ENCODE results near the gene KNTC1.

DNA sequence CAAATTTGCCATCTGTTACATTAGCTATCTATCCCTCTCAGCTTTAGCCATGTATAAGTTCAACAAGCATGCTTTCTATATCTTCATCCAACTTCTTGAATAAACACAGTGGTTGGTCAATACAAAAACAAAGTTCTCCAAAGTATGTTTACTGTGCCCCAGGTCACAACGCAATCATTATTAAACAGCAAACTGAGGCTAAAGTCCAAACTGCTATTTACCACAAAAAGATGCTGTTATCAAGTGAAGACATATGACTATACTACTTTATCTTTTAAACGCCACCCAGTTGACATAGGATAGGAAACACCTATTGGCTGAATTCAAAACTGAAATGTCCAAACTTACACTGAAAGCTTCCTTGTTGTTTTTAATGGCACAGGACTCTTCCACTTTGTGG, 38.0 kb upstream of the KNTC1 start:
- TF ChIP-seq, protein P1, sequence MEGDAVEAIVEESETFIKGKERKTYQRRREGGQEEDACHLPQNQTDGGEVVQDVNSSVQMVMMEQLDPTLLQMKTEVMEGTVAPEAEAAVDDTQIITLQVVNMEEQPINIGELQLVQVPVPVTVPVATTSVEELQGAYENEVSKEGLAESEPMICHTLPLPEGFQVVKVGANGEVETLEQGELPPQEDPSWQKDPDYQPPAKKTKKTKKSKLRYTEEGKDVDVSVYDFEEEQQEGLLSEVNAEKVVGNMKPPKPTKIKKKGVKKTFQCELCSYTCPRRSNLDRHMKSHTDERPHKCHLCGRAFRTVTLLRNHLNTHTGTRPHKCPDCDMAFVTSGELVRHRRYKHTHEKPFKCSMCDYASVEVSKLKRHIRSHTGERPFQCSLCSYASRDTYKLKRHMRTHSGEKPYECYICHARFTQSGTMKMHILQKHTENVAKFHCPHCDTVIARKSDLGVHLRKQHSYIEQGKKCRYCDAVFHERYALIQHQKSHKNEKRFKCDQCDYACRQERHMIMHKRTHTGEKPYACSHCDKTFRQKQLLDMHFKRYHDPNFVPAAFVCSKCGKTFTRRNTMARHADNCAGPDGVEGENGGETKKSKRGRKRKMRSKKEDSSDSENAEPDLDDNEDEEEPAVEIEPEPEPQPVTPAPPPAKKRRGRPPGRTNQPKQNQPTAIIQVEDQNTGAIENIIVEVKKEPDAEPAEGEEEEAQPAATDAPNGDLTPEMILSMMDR (IDR thresholded peaks at IDR 0.05): no peak
- TF ChIP-seq POLR2A (IDR thresholded peaks at IDR 0.05) (no peak), EP300 (IDR thresholded peaks at IDR 0.05) (no peak)
